ENCODE results near the gene TBCEL. TPM values are rescaled to one million over a fixed set of nuclear protein-coding genes. Genes with fewer than 3 reads are reported as not detected.
"Not testable (repeated sequence)": the region's sequence is repeated elsewhere in the genome, so short reads cannot be mapped to it uniquely, and the experiment has no call there.

TBCEL gene
- polyA plus RNA-seq, 4 donors = 21.7 to 28.6 (median 26.3) TPM

DNA sequence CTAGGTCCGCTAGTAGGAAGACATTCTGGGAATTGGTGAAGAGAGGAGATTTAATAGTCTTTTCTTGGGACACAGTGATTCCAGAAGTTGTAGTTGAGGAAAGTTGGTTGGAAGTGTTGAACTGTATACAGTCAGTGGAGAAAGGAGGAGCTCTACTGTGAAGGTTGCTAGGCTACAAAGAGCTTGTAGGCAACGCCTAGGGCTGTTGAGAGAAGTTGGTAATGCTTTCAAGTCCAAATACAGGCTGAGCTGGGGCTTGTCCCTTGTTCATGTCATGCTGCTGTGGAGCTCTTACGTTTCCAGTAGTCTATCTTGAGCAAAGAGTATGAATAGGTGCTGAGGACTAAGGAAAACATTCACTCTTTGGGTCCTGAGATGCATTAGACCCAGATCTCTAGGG lies 1.1 kb downstream of the TBCEL start:
- DNase-seq (ENCODE audit: low read depth in 4 of 4, low spot score in 3 of 4) = no peak

DNA sequence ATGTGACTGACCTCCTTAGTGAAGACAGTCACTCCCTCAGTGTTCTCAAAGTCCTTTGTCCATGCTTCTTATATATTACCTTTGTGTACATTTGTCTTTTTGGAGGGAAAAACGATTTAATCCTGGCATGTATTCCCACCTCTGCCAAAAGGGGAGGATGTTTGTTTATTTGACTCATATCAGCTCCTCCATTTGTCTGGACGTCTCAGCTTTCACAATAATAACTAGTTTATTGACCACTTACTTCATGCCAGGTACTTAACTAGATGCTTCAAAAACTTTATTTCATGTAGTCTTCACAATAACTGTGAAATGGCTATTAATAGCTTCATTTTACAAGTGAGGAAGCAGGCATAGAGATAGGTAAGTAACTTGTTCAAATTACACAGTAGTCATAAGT lies 5.3 kb downstream of the TBCEL start:
- DNase-seq (ENCODE audit: low read depth in 4 of 4, low spot score in 3 of 4) = no peak

GRCh38 chr11:121029813-121030445 lies 6.0 kb downstream of the TBCEL start:
- no peak for DNase-seq (ENCODE audit: low read depth in 4 of 4, low spot score in 3 of 4)

DNA sequence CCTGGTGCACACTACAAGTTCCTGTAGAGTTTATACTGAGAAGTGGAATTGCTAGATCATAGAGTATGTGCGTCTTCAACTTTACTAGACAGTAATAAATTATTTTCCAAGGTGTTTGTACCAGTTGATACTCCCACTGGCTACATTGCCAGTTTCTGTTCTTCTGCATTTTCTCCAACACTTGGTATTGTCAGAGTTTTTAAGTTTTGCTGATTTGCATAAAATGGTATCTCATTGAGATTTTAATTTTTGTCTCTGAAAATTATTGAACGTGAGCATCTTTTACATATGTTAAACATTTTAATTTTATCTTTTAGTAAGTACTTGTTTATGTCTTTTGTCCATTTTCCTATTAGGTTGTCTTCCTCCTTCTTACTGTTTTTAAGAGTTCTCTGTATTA lies 7.3 kb downstream of the TBCEL start:
- no peak for DNase-seq (ENCODE audit: low read depth in 4 of 4, low spot score in 3 of 4)

- DNase-seq (ENCODE audit: low read depth in 4 of 4, low spot score in 3 of 4) = not testable (repeated sequence)
Measured at GRCh38 chr11:121031648-121032047, 7.7 kb downstream of the TBCEL start.

DNA sequence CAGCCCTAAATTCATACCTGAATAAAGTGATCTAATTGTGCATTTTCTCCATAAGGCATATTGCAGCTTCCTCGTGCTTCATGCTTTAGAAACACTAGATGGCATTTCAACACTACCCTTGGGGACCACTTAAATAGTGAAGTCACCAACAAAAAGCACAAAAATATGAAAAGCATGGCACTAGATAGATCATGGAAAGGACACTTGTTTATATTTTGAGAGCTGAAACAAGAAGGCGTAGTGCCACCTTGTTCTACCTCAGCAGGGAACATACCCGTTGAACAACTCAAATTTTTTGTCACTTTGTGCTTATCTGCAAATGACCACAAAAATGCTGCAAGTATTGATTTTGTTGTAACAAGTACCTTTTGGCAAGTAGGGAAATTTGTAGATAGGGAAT lies 8.6 kb downstream of the TBCEL start:
- DNase-seq (ENCODE audit: low read depth in 4 of 4, low spot score in 3 of 4) = no peak

DNA sequence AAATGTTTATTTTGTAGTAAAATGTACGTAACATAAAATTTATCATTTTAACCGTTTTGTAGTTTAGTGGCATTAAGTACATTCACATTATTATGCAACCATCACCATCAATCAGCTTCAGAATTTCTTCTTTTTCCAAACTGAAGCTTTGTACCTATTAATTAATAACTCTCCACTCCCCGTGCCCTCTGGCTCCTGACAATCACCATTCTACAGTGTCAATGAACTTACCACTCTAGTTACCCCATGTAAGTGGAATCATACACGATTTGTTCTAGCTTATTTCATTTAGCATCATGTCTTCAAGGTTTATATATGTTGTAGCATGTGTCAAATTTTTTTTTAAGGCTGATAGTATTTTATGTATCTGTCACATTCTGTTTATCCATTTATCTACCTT lies 9.7 kb downstream of the TBCEL start:
- no peak for DNase-seq (ENCODE audit: low read depth in 4 of 4, low spot score in 3 of 4)

DNA sequence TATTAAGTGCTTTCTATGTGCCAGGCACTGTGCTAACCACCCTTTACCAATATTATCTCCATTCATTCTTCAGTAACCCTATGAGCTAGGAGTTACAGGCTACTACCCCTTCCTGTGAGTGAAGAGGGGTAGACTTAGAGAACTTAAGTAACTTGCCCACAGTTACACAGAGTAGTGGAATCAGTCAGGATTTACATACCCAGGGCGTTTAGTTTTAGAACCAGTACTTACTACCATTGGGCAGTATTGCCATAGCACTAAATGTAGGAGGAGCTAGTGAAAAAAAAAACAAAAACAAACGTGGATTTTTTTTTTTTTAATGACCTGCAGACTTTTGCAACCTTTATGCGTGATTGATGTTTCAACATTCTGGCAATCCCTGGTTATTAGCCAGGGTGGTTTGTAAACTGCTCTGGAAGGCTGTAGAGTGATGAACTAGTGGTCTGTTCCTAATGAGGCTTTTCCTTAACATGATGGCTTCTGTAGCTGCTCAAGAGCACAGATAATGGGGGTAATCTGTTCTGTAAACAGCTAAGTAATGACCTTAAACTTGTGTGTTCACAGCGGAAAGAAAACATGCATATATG lies 11.4 kb downstream of the TBCEL start:
- DNase-seq (ENCODE audit: low read depth in 4 of 4, low spot score in 3 of 4) = no peak

DNA sequence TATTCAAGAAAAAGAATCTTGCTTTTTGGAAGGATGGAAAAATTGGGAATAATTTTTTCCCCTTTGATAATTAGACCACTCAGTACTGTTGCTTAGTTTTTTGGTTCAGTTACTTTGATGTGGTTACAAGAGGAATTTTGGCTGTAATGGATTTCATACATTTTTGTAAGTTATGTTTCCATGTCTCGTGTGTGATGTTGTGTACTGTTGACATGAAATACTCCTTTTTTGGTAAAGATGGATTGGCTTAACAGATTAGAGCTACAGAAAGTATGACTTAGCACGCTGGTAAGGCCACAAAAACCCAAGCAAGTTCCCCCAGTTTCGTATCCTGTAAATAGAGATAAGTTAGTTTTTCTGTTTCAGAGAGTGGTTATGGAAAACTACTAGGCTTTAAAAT lies 11.9 kb downstream of the TBCEL start:
- no peak for DNase-seq (ENCODE audit: low read depth in 4 of 4, low spot score in 3 of 4)

- DNase-seq (ENCODE audit: low read depth in 4 of 4, low spot score in 3 of 4) = no peak
Measured at GRCh38 chr11:121037016-121037415, 13.1 kb downstream of the TBCEL start.

GRCh38 chr11:121038648-121039409 lies 14.9 kb downstream of the TBCEL start:
- DNase-seq (ENCODE audit: low read depth in 4 of 4, low spot score in 3 of 4) = no peak

DNA sequence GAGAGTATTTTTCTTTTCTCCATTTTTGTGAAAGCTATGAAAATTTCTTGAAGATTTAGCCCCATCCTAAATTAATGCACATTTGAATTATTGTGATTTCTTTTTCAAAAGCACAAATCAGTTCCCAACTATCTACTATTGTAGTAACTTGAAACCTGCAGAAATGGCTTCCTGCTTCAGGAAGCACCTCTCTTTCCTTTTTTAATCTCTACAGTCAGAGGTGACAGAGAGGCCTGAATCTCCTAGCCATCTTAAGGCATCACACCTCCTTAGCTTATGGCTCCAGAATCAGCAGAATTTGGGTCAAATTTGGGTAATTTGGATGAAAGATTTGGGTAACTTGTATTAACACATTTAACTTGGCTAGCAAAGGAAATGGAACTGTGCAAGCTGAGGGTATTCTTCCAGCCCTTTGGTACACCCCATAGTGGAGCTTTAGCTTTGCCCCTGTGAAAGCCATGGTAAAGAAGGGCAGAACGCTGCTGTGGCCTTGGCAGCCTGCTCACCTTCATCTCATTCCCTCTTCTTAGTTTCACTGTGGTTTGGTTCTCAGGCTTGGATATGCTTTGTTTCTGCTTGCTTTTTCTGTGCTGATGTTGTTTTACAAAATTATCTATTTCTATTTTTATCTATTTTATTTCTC lies 16.2 kb downstream of the TBCEL start:
- no peak for DNase-seq (ENCODE audit: low read depth in 4 of 4, low spot score in 3 of 4)

- DNase-seq (ENCODE audit: low read depth in 4 of 4, low spot score in 3 of 4) = no peak
Measured at GRCh38 chr11:121040614-121041002, 16.7 kb downstream of the TBCEL start.

- no peak for DNase-seq (ENCODE audit: low read depth in 4 of 4, low spot score in 3 of 4)
Measured at GRCh38 chr11:121041072-121041471, 17.2 kb downstream of the TBCEL start.

DNA sequence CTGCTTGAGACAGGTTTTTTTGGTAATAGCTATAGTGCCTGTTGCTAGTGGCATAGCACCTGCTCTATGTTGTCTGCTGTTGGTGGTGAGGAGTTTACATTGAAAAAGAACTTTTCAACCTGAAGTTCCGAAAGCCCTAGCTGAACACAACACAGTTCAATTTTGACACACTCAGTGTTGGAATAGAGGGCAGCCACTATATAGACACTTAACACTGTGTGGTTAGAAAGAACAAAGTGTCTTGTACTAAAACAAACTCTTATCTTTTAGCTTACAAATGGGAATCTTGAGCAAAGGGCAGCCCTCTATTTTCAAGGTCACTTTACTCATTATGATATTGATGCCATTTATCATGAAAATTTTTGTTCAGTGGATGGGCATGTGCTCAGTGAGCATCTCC lies 18.4 kb downstream of the TBCEL start:
- no peak for DNase-seq (ENCODE audit: low read depth in 4 of 4, low spot score in 3 of 4)

- no peak for DNase-seq (ENCODE audit: low read depth in 4 of 4, low spot score in 3 of 4)
Measured at GRCh38 chr11:121047926-121048325, 24.0 kb downstream of the TBCEL start.

DNA sequence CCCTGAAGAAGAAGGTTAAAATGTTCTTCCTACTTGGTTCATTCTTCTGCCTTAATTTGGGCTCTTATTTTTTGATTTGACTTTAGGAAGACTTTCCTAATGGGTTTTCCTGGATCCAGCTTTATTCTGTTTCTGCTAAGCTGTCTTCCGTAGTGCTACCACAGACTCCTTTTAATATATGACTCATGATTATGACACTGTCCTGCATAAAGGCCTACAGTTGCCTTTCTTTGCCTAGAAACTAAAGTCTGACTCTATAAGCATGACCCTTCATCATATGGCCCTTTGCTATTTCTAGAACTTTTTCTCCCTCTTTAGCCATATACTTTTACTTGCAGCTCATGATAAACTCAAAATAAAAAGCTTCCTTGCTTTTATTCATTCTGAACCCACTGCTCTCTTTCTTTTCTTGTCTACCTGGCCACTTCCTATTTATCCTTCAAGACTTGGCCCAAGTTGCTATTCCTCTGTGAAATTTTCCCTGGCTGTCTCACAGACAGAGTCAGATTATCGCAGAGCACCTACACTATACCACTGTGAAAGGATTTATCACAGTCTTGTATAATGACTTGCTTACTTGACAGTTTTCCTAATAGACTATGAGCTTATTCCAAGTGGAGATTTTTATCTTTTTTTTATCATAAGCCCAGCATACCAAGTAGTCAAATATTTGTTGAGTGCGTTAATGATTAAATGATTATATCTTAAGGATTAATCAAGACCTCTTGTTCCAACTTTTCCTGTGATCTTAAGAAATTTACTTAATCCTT lies 24.7 kb downstream of the TBCEL start:
- no peak for DNase-seq (ENCODE audit: low read depth in 4 of 4, low spot score in 3 of 4)

- DNase-seq (ENCODE audit: low read depth in 4 of 4, low spot score in 3 of 4) = no peak
Measured at GRCh38 chr11:121053244-121053643, 29.3 kb downstream of the TBCEL start.

DNA sequence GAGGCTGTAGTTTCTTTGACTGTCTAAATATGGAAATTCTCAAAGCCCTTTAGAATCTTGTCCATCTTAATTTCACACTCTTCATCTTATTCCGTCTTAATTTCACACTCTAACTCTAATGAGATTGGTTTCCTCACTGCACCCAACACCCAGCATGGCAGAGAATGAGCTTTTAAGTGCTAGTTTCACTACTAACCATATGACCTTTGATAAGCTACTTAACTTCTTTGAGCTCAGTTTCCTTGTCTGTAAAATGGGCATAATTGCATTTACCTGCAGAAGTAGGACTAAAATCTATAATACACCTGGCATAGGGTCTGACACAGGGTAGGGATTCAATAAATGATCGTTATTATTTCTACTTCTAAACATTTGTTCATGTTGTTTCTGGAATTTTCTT lies 30.4 kb downstream of the TBCEL start:
- no peak for DNase-seq (ENCODE audit: low read depth in 4 of 4, low spot score in 3 of 4)

GRCh38 chr11:121055076-121055475 lies 31.2 kb downstream of the TBCEL start:
- DNase-seq (ENCODE audit: low read depth in 4 of 4, low spot score in 3 of 4) = no peak

- no peak for DNase-seq (ENCODE audit: low read depth in 4 of 4, low spot score in 3 of 4)
Measured at GRCh38 chr11:121057922-121058321, 34.0 kb downstream of the TBCEL start.

Measured in left renal pelvis (tissue), 4 donors.